T-helper 1 cell treated with Interleukin-12 subunit alpha and Interleukin-12 subunit beta and Interleukin-4 antibody, amounts not matched to agents 30 μg/mL and 1 μg/mL, for 36 hours (primary cell): ENCODE measurements around the gene ZACN.

Source experiments
- H3K27ac Mint-ChIP-seq: one replicate; pipeline ENCODE4 v1.8.0; 2021; ENCODE audit warnings: mild to moderate bottlenecking, mixed read lengths
- H3K27me3 Mint-ChIP-seq: one replicate; pipeline ENCODE4 v1.8.0; 2021; ENCODE audit warnings: low read depth, mixed read lengths
- H3K36me3 Mint-ChIP-seq: one replicate; pipeline ENCODE4 v1.8.0; 2021; ENCODE audit warnings: low read depth, mixed read lengths
- H3K4me1 Mint-ChIP-seq: one replicate; pipeline ENCODE4 v1.8.0; 2021; ENCODE audit warnings: low read depth, mixed read lengths
- H3K4me3 Mint-ChIP-seq: one replicate; pipeline ENCODE4 v1.8.0; 2021; ENCODE audit warnings: mild to moderate bottlenecking, moderate library complexity, mixed read lengths
- H3K9me3 Mint-ChIP-seq: one replicate; pipeline ENCODE4 v1.8.0; 2021; ENCODE audit warnings: mixed read lengths

ZACN gene

DNA sequence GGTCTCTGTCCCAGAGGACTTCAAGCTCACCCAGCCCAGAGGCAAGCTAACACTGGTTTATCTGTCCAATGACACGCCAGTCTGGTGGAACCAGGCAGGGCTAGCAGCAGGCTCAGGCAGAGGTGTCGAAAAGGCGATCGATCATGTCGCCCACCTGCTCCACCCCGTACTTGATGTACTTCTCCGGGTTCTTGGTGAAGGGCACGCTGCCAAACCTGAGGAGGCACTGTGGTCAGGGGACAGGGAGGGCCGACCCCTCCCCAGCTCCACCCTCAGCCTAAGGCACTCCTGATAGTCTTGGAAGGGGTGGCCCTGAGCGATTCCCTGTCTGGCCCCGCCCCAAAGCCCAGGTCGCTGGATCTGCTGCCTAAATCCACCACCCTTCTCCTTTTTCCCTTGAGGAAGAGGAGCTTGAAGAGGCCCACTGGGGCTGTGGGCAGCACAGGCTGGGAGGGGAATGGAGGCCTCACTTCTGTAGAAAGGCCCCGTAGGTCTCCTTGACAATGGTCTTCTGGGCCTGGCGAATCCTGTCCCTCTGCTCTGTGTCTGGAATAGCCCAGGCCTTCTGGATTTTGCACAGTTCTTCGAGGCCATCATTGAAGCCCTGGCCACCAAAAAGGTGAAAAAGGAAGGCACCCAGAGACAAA lies 4.7 kb downstream of the ZACN start:
- no peaks in the 10 kb centered on the region for H3K4me1 Mint-ChIP-seq
- no peaks in the 10 kb centered on the region for H3K9me3 Mint-ChIP-seq
- no peak overlapping the region for H3K4me3 Mint-ChIP-seq
- H3K36me3 Mint-ChIP-seq: peaks cover 12% of the 10 kb centered on the region
- H3K27me3 Mint-ChIP-seq: peaks cover 18% of the 10 kb centered on the region
- no peak overlapping the region for H3K27ac Mint-ChIP-seq

DNA sequence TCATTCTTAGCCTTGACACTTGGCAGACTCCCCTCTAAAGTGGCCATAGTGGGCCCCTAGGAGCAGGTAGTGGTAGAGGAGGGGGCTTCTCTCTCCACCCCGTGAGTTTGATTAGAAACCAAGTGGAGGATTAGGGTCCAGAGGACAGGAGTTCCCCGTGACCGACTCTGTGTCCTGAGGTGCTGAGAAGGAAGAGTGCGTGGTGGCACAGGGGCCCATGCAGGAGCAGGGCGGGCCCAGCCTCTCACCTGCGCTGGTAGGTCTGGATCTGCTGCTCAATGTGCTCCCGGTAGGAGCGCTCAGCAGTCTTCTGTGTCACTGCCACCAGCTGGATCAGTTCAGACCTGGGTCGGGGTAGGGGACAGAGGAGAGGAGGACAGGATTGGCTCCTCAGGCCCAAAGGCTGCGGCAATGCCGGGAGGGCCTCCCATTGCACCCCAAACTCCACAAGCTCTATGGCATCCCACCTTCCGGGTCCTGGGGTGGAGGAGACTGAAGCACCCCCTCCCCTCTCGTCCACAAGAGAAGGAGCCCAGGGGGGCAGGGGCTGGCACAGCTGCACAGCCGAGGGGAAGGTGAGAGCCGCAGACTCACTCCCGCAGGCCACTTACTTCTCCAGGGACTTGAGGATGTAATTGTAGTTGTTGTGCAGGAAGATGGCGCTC lies 6.2 kb downstream of the ZACN start:
- Mint-ChIP-seq H3K9me3 (no peaks in the 10 kb centered on the region), H3K4me3 (no peak overlapping the region), H3K27me3 (peaks cover 4% of the 10 kb centered on the region), H3K4me1 (no peaks in the 10 kb centered on the region), H3K27ac (no peak overlapping the region), H3K36me3 (peaks cover 15% of the 10 kb centered on the region)

DNA sequence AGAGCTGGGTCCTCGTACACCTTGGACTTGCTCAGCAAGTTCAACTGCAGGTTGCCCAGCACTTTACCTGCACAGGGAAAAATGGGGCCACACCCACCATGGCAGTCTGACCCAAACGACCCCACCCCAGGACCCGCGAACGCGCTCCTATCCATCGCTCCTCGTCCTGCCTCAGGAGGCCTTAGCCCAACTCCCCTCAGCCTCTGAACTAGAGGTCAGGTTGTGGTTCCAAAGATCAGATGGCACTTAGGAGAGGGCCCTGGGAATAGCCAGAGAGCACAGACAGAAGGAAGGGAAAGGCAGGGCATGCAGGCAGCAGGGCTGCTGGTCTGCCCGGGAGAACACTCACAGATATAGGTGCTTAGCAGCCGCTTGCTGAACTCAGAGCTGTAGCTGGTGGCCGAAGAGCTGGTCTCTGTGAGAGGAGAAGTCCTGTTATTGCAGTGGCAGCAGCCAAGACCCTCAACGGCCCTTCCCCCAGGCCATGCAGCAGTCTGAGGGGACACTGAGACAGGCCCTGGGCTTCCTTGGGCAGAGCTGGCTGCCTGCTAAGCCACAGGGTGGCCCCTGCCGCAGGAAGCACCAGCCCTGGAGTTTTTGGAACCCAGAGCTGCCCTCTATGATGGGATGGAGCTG lies 6.9 kb downstream of the ZACN start:
- no peak overlapping the region for H3K4me3 Mint-ChIP-seq

DNA sequence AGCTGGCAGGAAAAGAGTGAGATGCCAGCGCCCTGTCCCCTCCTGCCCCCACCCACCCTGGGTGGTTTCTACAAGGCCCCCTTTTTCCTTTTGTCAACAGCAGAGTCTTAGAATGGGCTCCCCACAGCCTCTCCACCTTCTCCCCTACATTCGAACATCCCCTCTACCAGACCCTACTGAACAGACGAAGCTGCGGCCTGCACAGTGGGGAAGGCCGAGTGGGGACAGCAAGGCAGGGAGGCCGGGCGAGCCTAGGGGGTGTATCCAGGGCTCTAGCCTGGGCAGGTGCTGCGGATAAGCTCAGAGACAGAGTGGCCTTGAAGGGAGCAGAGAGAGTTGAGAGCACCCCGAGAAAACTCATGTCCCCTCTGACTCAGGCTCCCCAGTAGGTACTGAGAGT lies 7.4 kb downstream of the ZACN start:
- H3K4me3 Mint-ChIP-seq: no peak overlapping the region
- H3K36me3 Mint-ChIP-seq: peaks cover 15% of the 10 kb centered on the region
- H3K27ac Mint-ChIP-seq: no peak overlapping the region
- H3K4me1 Mint-ChIP-seq: peaks cover 1% of the 10 kb centered on the region
- no peaks in the 10 kb centered on the region for H3K9me3 Mint-ChIP-seq
- peaks cover 3% of the 10 kb centered on the region for H3K27me3 Mint-ChIP-seq

More for the DNA sequence above, 6.9 kb downstream of the ZACN start:
- H3K9me3 Mint-ChIP-seq: no peaks in the 10 kb centered on the region
- no peak overlapping the region for H3K27ac Mint-ChIP-seq
- H3K4me1 Mint-ChIP-seq: no peaks in the 10 kb centered on the region
- H3K27me3 Mint-ChIP-seq: peaks cover 4% of the 10 kb centered on the region
- peaks cover 15% of the 10 kb centered on the region for H3K36me3 Mint-ChIP-seq

DNA sequence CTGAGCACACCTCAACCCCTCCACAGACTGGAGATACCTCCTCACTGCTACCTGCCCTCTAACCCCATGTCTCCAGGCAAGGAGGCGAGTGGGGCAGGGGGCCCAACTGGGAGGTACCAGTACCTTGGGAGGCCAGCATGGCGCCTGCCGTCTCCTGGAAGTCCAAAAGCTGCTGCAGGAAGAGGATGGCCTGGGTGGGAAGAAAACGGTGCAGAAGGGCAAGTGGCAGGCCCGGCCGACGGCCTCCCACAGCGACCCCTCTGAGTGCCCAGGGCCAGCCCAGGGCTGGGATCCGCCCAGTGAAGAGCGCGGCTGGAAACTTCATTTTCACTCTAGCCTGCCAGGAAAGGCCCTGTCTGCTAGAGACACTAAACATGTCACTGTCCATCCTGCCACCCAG lies 8.5 kb downstream of the ZACN start:
- Mint-ChIP-seq H3K4me3 (no peak overlapping the region), H3K4me1 (peaks cover 3% of the 10 kb centered on the region), H3K27ac (no peak overlapping the region), H3K9me3 (no peaks in the 10 kb centered on the region), H3K27me3 (no peaks in the 10 kb centered on the region), H3K36me3 (peaks cover 19% of the 10 kb centered on the region)

DNA sequence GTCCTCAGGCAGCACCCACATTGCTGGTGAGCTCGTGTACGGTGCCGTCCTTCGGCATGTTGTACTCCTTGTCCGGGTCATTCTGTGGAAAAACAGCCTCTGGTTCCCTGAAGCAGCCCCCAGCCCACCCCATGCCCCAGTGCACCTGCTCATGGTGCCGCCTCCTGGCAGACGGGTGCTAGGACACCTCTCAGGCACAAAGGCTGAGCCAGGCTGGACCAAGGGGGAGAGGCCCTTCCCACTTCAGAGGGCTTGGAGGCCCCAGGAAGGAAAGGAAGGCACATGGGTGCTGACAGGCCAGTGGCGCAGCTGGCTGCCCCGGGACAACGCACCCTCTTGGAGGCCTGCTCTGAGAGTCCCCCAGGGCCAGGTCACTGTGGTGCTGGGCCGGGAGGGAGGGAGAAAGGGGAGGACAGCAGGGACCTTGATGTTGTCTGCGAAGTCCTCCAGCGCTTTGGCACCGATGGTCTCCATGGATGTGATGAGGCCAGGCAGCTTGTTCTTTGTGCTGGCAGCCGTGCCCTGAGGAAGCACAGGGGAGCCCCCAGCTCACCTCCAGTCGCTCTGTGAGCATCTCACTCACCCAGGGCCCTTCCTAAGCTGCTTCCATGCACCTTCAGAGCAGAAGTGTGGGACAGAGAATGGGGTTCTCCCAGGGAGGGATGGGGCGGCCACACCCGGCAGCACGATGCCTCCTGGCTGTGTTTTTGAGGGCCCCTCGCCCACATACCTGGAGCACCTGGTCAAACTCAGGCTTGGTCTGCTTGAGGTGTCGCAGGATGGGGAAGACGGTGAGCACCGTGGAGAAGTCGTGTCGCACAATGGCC lies 9.3 kb downstream of the ZACN start:
- no peak overlapping the region for H3K4me3 Mint-ChIP-seq
- peaks cover 3% of the 10 kb centered on the region for H3K4me1 Mint-ChIP-seq
- no peaks in the 10 kb centered on the region for H3K27me3 Mint-ChIP-seq
- no peak overlapping the region for H3K27ac Mint-ChIP-seq
- peaks cover 19% of the 10 kb centered on the region for H3K36me3 Mint-ChIP-seq
- no peaks in the 10 kb centered on the region for H3K9me3 Mint-ChIP-seq

DNA sequence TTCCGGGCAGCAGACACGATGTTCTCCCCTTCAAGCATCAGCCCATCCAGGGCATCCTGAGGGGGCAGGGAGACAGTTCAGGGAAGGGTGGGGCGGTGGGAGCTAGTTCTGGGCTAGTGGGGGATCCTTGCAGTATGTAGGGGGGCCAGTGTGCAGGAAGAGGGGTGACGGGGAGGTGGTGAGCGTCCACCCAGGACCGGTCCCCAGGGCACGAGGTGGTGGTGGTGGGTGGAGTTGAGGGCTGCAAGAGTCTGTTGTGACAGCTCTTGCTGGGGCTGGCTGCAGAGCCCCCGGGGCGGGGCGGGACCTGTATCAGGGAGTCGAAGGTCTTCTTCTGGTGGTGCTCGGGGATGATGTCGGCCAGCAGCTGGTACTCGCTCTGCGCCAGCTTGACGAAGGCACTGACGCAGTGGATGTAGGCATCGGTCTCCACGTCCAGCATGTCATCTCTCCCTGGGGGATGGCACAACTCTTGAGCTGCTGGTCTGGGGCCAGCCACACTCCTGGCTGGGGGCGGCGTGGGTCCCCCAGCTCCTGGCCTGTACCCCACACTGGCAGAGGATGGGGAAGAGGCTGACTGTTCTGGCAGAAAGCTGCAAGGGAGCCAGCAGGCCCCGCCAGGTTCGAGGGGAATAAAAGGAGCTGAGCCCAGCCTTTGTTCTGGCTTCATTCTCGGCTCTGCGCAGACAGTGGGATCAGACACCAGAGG lies 10.0 kb downstream of the ZACN start:
- Mint-ChIP-seq H3K36me3 (peaks cover 22% of the 10 kb centered on the region), H3K27me3 (no peaks in the 10 kb centered on the region), H3K27ac (no peak overlapping the region), H3K4me3 (no peak overlapping the region), H3K4me1 (peaks cover 3% of the 10 kb centered on the region), H3K9me3 (no peaks in the 10 kb centered on the region)

DNA sequence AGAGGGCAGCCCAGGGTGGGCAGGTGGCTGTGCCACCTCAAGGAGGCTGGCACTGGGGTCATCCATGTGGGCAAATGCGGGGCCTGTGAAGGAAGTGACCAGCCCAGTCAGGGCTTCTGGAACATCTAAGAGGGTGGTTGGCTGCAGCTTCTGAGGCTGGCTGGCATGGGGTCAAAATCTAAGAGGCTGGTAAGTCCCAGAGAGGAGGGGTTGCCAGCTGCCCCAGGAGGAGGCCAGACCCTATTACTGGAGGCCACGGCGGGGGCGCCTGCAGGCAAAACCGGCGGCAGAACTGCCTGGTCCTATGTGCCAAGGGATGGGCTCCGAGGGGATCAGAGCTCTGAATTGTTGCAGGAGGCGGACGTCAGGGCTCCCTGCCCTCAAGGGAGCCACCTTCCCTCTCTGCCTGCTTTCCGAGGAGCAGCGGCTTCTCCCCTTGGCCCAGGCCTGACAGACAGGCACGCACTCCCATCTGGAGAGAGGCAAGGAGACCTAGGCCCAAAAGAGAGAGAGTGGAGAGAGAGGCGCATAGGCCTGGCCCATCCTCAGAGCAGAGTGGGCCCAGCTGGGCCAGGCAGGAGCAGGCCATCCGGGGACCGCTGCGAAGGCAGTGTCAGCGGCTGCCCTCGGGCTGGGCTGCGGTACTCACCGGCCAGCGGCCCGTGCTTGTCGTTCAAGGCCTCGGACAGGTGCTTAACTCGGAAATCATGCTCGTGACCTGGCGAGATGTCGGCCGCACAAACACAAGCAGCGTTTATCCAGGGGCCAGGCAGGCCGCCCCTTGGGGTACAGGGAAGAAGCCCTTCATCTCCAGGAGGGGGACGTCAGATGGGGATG lies 10.9 kb downstream of the ZACN start:
- H3K9me3 Mint-ChIP-seq: no peaks in the 10 kb centered on the region
- no peak overlapping the region for H3K27ac Mint-ChIP-seq
- peaks cover 3% of the 10 kb centered on the region for H3K4me1 Mint-ChIP-seq
- H3K27me3 Mint-ChIP-seq: no peaks in the 10 kb centered on the region
- H3K36me3 Mint-ChIP-seq: peaks cover 20% of the 10 kb centered on the region
- no peak overlapping the region for H3K4me3 Mint-ChIP-seq

DNA sequence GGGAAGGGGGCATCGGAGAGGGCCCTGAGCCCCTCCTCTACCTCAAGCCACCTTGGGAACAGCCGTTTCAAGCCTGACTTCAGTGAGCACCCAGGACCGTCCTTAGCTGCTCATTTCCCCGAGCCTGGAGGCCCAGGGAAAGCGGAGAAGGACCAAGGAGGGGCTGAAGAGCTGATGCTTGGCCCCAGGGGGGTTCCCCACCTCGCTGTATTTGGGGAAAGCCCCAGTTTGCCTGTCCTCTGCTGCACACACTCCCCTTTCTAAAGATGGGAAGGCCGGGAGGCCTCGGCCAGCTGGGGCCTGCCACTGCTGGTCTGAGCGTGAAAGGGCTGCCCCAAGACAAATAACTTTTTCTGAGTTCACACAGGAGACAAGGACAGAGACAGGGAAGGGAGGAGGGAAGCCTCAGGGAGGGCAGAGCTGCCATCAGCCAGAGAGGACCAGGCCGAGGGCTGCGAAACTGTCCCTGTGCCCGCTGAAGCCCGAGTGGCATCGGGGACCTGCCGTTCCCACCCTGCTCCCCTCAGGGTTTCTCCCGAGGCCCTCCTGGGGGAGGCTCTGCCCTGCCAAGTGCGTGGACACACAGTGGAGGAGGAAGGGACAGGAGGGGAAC lies 11.6 kb downstream of the ZACN start:
- H3K4me1 Mint-ChIP-seq: peaks cover 3% of the 10 kb centered on the region
- H3K27ac Mint-ChIP-seq: no peak overlapping the region
- H3K4me3 Mint-ChIP-seq: no peak overlapping the region
- no peaks in the 10 kb centered on the region for H3K9me3 Mint-ChIP-seq
- H3K27me3 Mint-ChIP-seq: no peaks in the 10 kb centered on the region
- peaks cover 20% of the 10 kb centered on the region for H3K36me3 Mint-ChIP-seq

DNA sequence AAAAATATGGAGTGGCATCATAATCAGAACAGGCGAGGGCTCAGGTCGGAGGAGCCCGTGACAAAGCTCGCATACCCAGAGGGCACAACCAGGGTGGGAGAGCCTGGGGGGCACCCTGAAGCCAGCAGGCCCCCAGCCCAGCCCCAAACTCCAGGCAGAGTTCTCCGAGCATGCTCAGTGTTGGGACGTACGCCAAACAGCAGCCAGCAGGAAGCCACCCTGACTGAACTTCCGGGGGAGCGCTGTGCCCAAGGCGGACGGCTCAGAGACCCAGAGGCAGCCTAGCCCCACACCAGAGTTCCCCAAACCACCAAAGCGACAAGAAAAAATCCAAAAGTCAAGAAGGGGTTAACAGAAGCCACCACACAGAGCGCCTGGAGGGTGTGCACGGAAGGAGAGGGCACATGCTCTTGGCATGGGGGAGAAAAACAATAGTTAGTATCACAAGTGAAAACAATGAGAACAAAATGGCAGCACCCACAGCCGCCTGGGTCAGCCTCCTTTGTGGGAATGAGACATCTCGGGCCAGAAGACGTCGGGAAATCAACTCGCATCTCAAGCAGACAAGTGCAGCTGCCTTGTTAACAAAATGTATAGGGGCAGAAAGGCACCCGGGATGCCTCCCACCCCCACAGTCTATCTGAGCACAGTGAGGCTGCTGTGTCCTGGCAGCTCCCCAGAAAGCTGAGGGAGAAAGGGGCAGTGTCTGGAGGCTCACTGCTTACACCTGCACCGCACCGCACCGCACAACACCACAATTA lies 12.7 kb downstream of the ZACN start:
- Mint-ChIP-seq H3K36me3 (peaks cover 17% of the 10 kb centered on the region), H3K9me3 (no peaks in the 10 kb centered on the region), H3K27ac (peak overlapping the region; percentile 86), H3K4me1 (peaks cover 3% of the 10 kb centered on the region), H3K27me3 (no peaks in the 10 kb centered on the region), H3K4me3 (peak overlapping the region; percentile 26)

DNA sequence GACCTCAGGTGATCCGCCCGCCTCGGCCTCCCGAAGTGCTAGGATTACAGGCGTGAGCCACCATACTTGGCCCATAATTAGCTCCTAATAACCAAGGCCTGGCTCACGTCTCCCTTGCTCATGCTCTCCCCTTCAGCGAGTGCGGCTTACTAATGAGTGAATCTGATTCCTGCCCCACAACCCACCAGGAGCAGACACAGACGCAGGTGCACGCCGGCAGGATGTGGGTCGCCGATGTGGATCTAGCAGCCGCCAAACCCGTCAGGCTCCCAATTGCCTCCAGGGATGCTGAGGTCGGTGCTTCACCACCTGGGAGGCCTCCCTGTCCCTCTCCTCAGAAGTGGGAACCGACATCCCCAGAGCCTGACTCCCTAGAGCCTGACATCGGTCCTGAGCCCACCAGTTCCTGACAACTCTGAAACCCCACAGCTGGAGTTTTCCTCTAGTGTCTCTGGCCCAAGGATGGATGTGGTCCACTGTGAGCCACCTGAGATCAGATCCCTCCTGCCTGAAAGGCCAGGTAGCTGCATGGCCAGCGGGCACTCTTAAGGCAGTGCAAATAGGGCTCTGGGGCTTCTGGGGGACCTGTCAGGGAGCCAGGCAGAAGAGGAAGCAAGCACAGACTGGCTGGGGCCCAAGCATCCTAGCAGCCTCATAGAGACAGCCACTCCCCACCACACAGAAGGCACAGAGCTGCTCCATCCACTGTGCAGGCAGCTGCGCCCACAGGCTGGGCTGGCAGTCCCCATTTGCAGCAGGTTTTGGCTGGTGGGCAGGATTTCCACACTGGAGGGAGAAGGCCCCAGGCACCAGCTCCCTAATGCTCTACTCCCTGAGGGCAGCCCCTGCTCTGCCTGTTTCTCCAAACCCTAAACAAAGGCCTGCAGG lies 13.8 kb downstream of the ZACN start:
- H3K27me3 Mint-ChIP-seq: no peaks in the 10 kb centered on the region
- H3K36me3 Mint-ChIP-seq: peaks cover 20% of the 10 kb centered on the region
- H3K9me3 Mint-ChIP-seq: no peaks in the 10 kb centered on the region
- no peak overlapping the region for H3K4me3 Mint-ChIP-seq
- H3K4me1 Mint-ChIP-seq: peaks cover 3% of the 10 kb centered on the region
- no peak overlapping the region for H3K27ac Mint-ChIP-seq

DNA sequence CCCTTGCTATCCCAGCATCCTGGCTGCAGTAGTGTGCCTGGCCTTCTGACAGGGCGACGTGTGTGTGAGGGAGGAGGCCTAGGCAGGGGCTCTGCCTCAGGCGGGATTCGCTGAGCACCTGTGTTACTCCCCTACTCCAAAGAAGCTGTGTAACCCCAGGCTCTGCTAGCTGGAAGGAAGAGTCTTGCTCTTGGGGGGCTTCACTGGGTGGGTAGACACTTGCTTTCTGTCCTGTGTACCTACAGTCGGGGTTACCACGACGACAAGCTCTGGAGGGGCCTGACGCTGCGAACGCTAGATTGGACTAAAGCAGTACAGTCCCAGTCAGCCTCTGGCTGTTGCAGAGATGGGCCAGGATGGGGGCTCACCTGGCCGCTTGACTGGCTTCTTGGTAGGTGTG lies 15.1 kb downstream of the ZACN start:
- no peak overlapping the region for H3K27ac Mint-ChIP-seq

More for the DNA sequence above, 15.1 kb downstream of the ZACN start:
- Mint-ChIP-seq H3K36me3 (peaks cover 27% of the 10 kb centered on the region), H3K9me3 (no peaks in the 10 kb centered on the region), H3K4me1 (peaks cover 3% of the 10 kb centered on the region), H3K27me3 (no peaks in the 10 kb centered on the region), H3K4me3 (no peak overlapping the region)
